GM19023 (cell line): ENCODE data around the gene STX16.

Source experiments
- ATAC-seq: cut with Tn5 transposase; IDR thresholded peaks from one replicate; pipeline ENCODE4 v1.9.1; 2021; ENCODE audit warnings: mild to moderate bottlenecking, moderate library complexity; ENCODE audit not compliant: unreplicated experiment

Gene STX16

DNA sequence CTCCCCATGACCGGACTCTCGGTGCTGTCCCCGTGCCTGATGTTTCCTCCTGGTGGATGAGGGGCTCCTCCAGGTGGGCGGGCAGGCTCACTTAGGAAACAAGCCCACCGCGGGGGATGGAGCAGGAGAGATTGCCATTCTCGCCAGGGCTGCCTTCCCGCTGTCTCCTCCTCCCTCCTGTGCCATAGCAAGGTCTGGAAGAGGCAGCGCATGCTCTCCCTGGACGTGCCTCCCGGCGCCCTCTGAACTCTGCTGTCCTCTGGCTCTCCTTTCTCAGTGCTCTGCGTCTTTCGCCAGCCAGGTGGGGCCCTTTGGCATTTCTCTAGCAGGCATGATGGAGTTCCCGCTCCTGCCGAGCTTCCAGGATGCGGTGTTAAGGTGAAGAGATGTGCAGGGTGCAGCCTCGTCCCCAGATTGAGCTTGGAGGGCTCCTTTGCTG lies 24.1 kb downstream of the STX16 start:
- ATAC-seq, result no peak

DNA sequence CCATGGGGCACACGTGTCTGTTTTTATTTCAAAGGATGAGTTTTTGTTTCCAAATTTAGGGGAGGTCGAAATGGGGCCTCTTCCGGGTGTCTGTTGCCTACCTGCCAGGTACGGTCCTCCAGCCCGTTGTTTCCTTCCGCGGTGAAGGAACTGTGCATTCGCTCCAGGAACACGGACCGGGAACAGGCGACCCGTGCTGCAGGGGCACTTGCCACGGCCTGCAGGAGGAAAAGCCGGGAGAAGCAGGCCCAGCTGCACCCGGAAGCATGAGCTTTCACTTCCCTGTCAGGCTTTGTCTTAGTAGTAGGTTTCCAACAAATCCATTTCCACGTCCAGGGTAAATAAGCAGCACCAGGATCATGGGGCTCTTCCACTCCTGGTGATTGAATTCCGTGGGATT lies 24.6 kb downstream of the STX16 start:
- ATAC-seq, result no peak

DNA sequence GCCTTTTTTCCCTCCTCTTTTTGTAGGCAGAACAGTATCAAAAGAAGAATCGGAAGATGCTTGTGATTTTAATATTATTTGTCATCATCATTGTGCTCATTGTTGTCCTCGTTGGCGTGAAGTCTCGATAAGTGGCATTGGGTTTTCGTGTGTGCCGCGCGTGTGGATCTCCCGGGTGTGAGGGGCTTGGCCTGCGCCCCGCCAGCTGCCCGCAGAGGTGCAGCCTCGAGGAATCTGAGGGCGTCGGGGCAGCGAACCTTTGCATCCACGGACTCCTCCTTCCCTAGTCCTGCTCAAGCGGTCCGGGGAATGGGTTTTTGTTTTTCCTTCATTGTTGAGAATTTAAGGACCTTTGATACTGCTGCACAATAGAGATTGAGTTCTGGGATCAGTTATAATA lies 25.1 kb downstream of the STX16 start:
- no peak for ATAC-seq

DNA sequence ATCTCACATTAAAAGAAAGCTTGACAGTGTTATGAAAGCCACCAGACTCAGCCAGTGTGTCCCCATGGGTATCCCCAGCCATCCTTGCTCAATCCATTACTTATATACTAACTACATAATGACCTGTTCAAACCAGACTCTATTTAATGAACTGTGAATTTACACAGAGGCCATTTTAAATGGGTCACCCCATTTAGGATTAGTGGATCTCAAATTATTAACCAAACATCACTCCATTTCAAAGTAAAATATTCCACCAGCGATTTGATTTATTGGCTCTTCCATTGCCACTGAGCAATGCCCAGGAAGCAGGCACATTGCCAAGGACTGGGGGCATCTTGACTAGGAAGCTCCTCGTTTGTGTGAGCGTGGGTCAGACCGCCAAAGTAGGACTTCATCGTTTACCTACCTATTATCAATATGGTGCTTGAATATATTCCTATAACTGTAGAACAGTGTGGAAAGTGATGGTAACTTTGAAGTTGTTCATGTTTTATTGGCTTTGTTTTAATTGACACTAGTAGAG lies 26.1 kb downstream of the STX16 start:
- ATAC-seq, result no peak

DNA sequence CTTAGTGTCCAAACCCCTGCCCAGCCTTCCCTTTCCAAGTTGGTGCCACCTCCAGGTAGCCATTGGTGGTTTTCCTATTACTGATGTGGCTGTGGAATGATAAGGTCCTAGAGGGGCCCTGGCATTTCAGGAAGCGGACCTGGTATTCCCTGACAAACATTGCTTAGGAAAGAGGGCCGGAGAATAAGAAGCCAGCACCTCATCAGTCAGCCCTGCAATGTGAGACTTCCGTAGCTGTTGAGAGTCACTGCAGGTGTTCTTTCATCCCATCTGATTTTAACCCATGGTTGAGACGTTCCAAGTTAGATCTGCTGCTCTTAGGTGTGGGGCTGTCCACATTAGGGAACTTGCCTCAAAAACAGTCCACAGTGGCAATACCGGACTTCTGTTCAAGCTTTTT lies 26.7 kb downstream of the STX16 start:
- no peak for ATAC-seq

DNA sequence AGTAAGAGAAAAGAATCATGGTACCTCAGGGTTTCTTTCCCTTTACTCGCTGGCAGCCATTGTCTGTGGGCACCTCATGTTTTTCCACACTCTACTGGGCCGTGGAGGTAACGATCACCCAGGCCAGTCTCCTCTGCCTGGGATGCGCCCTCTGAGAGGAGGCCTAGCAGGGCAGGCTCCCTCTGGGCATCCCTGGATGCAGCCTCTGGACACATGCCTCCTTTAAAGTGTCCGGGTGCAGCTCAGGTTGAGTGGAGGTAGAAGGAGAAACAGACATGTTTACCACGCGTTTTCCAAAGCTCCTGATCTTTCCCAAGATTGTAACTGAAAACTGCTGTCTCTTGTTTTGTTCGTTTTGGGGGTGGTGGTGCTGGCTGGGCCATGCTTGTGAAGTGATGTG lies 27.7 kb downstream of the STX16 start:
- no peak for ATAC-seq

DNA sequence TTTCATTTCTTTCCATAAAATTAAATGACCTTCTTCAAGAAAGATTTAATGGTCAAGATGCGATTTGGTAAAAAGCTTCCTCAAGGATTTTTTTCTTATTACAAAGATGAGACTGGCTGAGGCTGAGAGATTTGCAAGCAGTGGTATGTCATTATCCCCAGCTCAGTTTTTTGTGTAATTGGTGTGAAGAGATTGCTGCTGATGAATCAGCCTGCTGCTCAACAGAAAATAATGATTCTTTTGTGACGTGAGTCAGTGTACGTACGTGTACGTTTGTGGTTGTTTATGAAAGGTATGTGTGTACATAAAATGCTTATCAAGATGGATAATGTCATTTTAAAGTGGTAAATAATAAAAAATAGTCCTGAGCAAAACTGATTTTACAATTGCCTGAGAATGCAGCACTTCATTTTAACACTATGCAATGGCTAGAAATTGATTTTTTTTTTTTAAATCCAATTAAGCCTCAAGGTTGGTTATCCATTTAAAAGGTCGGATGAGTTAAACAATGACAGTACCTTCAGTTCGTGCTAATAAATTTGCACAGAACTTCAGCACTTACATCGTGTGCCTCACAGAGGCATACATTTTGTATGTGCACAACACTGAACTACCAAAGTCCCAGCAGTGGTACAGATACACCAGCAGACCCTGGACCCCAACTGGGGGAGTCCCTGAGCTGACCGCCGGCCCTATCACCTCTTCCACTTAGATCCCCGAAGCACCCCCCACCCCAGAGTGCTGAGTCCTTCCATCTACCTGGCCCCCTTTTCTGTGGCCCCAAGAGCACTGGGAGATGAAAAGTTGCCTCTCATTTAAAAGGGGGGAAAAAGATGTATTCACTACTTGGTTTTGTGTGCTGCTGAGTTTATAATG lies 31.8 kb downstream of the STX16 start:
- no peak for ATAC-seq

DNA sequence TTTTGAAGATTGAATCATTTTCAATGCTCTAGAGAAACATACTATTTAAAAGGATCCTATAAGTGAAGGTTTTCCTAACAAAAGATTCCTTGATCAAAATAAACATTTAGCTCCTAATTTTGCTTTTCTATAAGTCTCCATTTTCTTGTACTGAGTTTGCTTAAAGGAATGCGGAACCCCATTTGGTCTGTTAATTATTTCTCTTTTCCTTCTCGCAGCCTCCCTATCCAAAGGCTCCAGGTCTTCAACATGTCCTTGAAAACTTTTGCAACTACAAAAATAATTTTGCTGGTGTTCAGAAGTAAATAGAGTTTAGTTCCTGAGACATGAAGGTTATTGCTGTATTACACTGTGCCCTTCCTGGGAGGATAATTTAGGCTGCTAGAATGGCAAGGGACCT lies 33.2 kb downstream of the STX16 start:
- no peak for ATAC-seq

DNA sequence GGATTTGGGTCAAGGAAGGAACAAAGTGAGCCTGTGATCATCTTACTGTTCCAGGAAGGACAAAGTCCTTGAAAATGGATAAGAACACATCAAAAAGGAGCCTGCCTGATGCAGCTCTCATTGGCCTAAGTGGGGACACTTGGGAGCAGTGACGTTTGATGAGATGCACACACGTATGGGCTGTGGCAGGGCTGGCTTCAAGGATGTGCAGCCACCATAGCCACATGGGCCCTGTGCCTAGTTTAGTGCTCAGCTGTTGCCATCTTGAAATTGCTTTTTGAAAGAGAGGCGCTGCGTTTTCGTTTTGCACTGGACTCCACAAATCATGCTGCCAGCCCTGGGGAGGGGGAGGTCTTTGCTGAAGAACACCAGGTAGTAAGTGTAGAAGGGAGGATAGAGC lies 34.9 kb downstream of the STX16 start:
- ATAC-seq, result no peak

DNA sequence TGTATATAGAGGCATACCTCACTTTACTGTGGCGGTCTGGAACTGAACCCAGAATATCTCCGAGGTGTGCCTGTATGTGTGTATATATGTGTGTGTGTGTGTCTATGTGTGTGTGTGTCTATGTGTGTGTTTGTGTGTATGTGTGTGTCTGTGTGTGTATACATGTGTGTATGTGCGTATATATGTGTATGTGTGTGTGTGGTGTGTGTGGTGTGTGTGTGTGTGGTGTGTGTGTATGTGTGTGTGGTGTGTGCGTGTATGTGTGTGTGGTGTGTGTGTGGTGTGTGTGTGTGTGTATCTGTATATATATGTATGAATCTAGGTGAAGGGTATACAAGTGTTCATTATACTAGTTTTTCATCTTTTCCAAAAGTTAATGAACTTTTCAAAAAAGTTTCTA lies 37.3 kb downstream of the STX16 start:
- no peak for ATAC-seq

DNA sequence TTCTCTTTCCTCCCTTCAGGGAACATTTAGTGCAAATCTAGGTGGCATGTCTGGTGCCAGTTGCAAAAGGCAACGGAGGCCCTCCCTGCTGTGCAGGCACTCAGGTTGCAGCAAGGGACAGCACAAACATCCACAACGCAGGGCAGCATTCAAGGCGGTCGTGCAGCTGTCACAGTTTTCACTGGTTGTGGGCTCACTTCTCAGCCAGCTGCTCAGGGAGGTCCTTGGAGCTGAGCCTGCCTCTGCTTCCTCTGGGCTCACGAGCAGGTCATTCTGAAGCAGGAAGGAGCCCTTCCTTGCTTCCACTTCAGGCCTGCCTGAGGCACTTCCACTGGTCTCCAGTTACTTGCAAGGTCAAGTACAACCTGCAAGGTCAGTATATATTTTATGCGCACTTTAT lies 37.8 kb downstream of the STX16 start:
- no peak for ATAC-seq

DNA sequence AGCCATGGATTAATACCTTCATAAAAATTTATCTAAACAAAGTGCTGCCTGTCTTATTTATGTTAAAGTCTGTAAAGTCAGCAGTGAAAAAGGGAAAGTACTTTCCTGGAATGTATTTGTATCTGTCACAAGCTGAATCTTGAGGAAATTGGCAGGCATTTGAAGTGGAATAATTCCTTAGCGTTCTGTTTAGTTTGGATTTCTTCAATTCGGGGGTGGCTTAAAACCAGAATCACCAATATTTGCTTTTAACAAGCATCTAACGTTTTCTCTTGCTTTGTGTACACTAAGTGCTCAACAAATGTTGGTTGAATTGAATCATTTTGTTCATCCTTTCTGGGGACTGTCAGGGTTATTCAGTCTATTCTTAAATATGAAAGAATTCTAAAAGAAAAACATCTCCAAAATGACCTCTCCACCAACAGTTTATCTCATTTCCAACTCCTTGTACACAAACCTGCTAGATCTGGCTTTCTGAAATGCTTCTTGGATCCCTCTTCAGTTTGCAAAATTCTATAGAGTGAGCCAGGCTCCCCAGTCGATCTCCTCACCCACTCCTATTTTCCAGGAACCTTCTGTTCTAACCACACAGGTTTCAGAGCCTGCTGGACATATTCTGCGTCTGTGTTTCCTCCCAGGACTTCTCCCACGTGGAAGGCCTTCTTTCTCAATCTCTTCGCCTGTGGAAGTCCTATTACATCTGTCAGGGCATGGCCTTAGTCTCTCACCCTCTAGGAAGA lies 39.5 kb downstream of the STX16 start:
- ATAC-seq, result no peak

DNA sequence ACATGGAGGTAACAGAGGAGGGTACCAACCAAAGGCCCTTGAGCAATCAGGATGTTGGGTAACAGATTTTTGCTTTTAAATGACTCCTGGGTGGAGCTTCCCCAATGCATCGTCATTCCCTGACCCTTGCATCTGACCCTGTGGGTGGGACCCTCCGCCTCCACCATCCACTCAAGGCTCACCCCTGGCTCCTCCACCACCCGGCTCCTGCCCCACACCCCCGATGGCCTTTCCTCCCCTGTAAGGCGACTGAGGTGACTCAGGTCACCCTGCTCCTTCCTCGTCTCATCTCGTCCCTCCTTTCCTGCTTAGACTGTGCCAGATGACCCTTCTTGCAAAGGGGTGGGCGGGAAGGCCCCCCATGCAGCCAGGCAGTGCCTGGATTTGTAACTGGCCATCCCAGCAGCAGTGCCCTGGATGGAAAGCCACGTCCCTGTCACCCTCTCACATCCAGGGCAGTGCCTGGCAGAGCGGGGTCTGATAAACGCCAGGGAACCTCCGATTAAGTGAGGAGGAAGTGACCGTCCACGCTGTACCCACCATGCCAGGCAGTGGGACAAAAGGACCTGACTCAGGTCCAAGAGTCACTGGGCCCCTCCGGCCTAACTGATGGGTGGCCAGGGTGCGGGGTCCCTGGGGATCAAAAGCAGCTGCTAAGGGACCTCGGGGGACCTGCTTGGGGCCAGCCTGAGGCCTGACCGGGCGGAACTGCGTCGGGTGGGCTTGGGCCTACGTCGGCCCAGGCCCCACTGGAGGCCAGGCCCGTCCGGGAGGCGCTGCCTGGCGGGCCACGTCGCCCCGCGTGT lies 40.9 kb downstream of the STX16 start:
- ATAC-seq, result peak; percentile 4

DNA sequence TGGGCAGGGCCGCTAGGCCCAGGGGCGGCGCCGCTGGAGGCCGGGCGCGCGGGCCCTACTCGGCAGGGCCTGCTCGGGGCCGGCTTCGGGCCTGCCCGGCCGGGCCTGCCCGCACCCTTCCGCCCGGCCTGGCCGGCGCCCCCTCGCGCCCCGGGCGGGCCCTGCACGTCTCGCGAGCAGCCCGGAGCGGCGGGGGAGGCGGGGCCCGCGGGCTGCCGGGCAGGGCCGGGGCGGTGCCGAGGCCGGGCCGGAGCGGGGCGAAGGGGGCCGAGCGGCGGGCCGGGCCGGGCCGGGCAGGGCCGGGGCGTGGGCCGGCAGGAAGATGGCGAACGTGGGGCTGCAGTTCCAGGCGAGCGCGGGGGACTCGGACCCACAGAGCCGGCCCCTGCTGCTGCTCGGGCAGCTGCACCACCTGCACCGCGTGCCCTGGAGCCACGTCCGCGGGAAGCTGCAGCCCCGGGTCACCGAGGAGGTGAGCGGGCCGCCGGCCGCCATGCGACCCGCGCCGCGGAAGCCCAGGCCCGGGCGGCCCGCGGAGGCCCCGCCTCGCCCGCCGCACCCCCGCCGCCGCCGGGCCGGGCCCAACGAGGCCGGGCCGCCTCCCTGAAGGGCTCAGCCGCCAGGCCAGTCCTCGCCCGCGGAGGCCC lies 41.6 kb downstream of the STX16 start, which contains the start of gene NPEPL1:
Gene NPEPL1 (plus strand): TSS at position 222 of the 647 bp plus-strand sequence. CDS start 101 bp downstream, at position 323.
- ATAC-seq, result peak; percentile 86

DNA sequence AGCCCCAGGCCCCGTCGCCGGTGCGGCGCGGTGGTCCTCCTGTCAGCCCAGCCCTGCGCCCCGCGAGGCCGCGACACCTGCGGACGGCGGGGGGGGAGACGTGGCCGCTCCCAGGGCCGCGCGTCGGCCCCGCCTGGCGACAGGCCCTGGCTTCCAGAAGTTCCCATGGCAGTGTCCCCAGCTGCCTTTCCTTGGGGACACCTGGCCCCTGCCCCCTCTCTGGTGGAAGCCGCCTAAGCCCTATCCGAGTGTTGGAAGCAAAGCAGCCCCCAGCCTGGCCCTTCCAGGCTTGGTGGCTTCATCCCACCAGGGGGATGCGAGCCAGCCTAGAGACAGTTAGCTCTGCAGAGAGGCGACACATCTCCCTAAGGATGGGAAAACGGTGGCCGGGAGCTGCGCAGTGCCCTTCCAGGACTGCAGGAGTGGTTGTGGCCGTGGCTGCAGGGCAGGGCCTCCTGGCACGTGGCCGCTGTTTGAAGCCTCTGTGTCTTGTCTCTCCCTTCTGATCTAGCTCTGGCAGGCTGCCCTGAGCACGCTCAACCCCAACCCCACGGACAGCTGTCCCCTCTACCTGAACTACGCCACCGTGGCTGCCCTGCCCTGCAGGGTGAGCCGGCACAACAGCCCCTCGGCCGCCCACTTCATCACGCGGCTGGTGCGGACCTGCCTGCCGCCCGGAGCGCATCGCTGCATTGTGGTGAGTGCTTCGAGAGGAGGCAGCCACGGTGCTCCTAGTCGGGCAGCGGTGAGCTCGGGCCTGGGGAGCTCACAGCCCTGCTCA lies 42.3 kb downstream of the STX16 start:
- peak; percentile 7 for ATAC-seq

DNA sequence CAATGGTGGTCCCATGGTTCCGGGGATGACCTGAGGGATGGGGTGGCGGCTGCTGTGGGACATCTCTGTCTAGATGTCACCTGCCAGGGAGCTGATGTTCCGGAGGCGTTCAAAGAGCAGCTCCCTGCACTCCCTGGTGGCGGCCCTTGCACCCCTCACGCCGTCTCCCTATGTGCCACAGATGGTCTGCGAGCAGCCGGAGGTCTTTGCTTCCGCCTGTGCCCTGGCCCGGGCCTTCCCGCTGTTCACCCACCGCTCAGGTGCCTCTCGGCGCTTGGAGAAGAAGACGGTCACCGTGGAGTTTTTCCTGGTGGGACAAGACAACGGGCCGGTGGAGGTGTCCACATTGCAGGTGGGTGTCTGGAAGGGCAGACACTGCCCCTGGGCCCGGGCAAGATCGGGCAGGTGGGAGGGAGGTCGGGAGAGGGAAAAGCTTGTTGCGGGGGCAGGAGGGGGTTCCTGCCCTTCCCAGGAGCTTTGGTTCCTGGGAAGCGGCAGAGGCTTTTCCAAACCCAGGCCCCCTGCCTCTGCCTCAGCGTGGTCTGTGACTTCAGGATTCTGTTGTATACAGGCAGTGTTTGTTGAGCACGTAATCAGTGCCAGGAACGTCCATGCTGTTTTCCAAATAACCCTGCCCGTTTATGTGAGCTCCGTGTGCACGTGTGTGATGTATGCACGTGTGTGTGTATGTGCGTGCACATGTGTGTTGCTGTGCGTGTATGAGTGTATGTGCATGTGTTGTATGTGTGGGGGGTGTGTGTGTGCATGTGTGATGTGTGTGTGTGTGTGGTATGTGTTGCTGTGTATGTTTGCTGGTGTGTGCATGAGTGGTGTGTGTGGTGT lies 43.4 kb downstream of the STX16 start:
- ATAC-seq, result no peak

DNA sequence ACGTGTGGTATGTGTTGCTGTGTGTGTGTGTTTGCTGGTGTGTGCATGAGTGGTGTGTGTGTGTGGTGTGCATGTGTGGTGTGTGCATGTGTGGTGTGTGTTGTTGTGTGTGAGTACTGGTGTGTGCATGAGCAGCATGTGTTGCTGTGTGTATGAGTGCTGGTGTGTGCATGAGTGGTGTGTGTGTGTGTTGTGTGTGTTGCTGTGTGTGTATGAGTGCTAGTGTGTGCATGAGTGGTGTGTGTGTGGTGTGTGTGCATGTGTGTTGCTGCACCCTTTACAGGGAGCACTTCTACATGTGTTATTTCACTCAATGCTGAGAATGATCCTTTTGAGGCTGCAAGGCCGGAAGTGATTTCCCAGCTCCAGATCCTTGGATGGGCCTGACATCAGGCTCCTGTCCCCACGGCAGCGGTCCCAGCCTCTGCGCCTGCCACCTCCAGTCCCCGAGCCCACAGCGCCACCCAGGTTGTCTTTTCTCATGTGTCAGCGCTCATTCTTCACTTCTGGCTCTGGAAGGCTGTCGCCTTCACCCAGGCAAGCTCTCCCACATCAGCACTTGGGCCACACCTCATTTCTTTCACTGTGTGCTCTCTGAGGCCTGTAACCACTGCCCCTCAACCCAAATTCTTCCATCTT lies 44.1 kb downstream of the STX16 start:
- ATAC-seq, result no peak

DNA sequence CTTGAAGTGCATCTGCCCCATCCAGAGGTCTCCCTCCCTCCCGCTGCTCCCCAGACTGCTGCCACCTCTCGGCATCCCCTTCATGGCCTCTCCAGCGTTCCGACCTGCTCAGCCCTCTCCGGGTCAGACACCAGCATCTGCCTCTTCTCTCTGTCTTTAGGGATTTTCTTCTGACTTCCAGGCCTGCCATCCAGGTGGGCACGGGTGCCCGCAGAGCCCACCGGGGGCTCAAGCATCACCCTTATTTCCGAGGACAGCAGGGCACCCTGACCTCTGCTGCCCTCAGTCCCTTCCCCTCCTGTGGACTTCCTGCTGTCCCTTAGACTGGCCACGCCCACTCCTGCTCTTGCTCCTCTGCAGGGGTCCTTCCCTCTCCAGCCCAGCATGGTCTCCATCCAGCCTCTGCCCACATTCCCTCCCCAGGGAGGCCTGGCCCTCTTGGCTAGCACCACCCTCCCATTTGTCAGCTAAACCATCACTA lies 44.9 kb downstream of the STX16 start:
- ATAC-seq, result no peak
